Fibroblast of lung (primary cell): Measurements from ENCODE around the gene DPP10.

Source experiments
- CTCF ChIP-seq, 2 donors: IDR thresholded peaks in 1 of 2; conservative IDR thresholded peaks in 1 of 2; 1 replicate in 1 of 2; 2 replicates in 1 of 2; pipeline ENCODE4 v1.5.1; 2011 to 2012; ENCODE audit warnings: low read length in 2 of 2, control low read depth in 1 of 2, inconsistent platforms in 1 of 2, low read depth in 1 of 2, mild to moderate bottlenecking in 1 of 2
- EZH2 ChIP-seq: IDR thresholded peaks from 2 replicates; pipeline ENCODE4 v1.5.1; 2012; ENCODE audit warnings: low read length, control low read depth, mild to moderate bottlenecking; ENCODE audit errors: missing control alignments

- TF ChIP-seq CTCF (conservative IDR thresholded peaks at IDR 0.05 in 1 of 2, IDR thresholded peaks at IDR 0.05 in 1 of 2; ENCODE audit: low read depth in 1 of 2, low read length in 2 of 2) (no peak), EZH2 (no peak)
Observed at GRCh38 chr2:115162494-115163293, 720.3 kb downstream of the DPP10 start.
